ENCODE measurements around the gene PDGFA. TPM values are rescaled to one million over a fixed set of nuclear protein-coding genes. Genes with fewer than 3 reads are reported as not detected.

Gene PDGFA
- total RNA-seq, 1 experiment from 2014 or later, result 35.8 TPM

- H3K27ac Mint-ChIP-seq, result no peak overlapping the region
- no peak overlapping the region for H3K27ac ChIP-seq (ENCODE audit: insufficient read length, low read depth, low read length)
- no peak overlapping the region for H2BK15ac ChIP-seq (ENCODE audit: low read depth, low read length)
- no peak overlapping the region for H2BK20ac ChIP-seq (ENCODE audit: low read depth, low read length, poor library complexity, severe bottlenecking)
- no peak overlapping the region for H3T11ph ChIP-seq (ENCODE audit: low read length)
- no peak overlapping the region for H3K4me3 Mint-ChIP-seq
- no peaks in the 10 kb centered on the region for H4K20me1 ChIP-seq (ENCODE audit: control insufficient read depth, insufficient read depth, insufficient read length)
- no peak overlapping the region for H2AK5ac ChIP-seq (ENCODE audit: insufficient read length, low read length)
- H2BK120ac ChIP-seq (ENCODE audit: low read depth, low read length, poor library complexity, severe bottlenecking), result no peak overlapping the region
- no peaks in the 10 kb centered on the region for H3K36me3 Mint-ChIP-seq (ENCODE audit: insufficient read depth in 1 of 3, low read depth in 3 of 3)
- no peaks in the 10 kb centered on the region for H3K9me3 ChIP-seq (ENCODE audit: control insufficient read depth, low read depth, low read length)
- H3K23me2 ChIP-seq (ENCODE audit: insufficient read length, low read depth, low read length, poor library complexity, severe bottlenecking), result peaks cover 3% of the 10 kb centered on the region
- H3K14ac ChIP-seq (ENCODE audit: insufficient read depth, low read length), result no peak overlapping the region
- peaks cover 2% of the 10 kb centered on the region; the same call in 1 of the 2 replicates for H3K27me3 ChIP-seq (ENCODE audit: insufficient read depth, low read length)
- no peaks in the 10 kb centered on the region for H3K79me2 ChIP-seq (ENCODE audit: insufficient read depth, low read length)
- H2BK12ac ChIP-seq (ENCODE audit: insufficient read length, low read depth, low read length), result no peak overlapping the region
- no peak overlapping the region for H3K23ac ChIP-seq (ENCODE audit: insufficient read length, low read depth, low read length)
- H3K18ac ChIP-seq (ENCODE audit: insufficient read length, low read depth, low read length), result no peak overlapping the region
- peaks cover 54% of the 10 kb centered on the region for H3K27me3 Mint-ChIP-seq (ENCODE audit: low read depth)
- H3K4me1 Mint-ChIP-seq, result peaks cover 0 to 2% of the 10 kb centered on the region in 2 experiments; a peak in 1 of 4 replicates
- no peak overlapping the region for H4K91ac ChIP-seq (ENCODE audit: insufficient read length, low read depth, low read length)
- H4K5ac ChIP-seq (ENCODE audit: insufficient read length, low read depth, low read length), result no peak overlapping the region
- H2BK5ac ChIP-seq (ENCODE audit: insufficient read length, low read length), result no peak overlapping the region
- TF ChIP-seq, protein P1, sequence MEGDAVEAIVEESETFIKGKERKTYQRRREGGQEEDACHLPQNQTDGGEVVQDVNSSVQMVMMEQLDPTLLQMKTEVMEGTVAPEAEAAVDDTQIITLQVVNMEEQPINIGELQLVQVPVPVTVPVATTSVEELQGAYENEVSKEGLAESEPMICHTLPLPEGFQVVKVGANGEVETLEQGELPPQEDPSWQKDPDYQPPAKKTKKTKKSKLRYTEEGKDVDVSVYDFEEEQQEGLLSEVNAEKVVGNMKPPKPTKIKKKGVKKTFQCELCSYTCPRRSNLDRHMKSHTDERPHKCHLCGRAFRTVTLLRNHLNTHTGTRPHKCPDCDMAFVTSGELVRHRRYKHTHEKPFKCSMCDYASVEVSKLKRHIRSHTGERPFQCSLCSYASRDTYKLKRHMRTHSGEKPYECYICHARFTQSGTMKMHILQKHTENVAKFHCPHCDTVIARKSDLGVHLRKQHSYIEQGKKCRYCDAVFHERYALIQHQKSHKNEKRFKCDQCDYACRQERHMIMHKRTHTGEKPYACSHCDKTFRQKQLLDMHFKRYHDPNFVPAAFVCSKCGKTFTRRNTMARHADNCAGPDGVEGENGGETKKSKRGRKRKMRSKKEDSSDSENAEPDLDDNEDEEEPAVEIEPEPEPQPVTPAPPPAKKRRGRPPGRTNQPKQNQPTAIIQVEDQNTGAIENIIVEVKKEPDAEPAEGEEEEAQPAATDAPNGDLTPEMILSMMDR (conservative IDR thresholded peaks at IDR 0.05), result no peak
- H3K4me1 ChIP-seq (ENCODE audit: insufficient read depth, low read length), result no peaks in the 10 kb centered on the region
- no peaks in the 10 kb centered on the region for H3K79me1 ChIP-seq (ENCODE audit: insufficient read depth, low read depth, low read length, poor library complexity, severe bottlenecking)
- H3K9me3 Mint-ChIP-seq, result no peaks in the 10 kb centered on the region
- no peak overlapping the region for H2AFZ ChIP-seq (ENCODE audit: low read length)
- WGBS (ENCODE audit: extremely low coverage, insufficient read length, low lambda C conversion rate), result 100% methylated on average over 1 of the region's 2 CpGs
- no peak overlapping the region for H4K8ac ChIP-seq (replicated peaks; ENCODE audit: insufficient read length, low read depth, low read length)
- no peak for DNase-seq
- H3K4ac ChIP-seq (ENCODE audit: low read depth, low read length), result no peak overlapping the region
- H3K56ac ChIP-seq (ENCODE audit: insufficient read length, low read depth, low read length), result no peak overlapping the region
- no peak overlapping the region for H3K4me2 ChIP-seq (ENCODE audit: insufficient read depth, insufficient read length, low read length)
- H3K9ac ChIP-seq (ENCODE audit: extremely low read depth, insufficient read length, low read length), result no peak overlapping the region
These were observed 8.8 kb upstream of the PDGFA start for GRCh38 chr7:528451-528850.

Measured in H9 (cell line).